HAP-1 (cell line): Measurements from ENCODE around the gene OPRL1.
A peak's percentile ranks its signal among the peaks of the same experiment; 100 is the strongest.
"Not testable (repeated sequence)": the region's sequence is repeated elsewhere in the genome, so short reads cannot be mapped to it uniquely, and the experiment has no call there.

Experiments used
- DNase-seq, 2 experiments: peaks; one replicate each; pipeline ENCODE4 v3.0.0-alpha.2; 2016 to 2020; ENCODE audit warnings: low spot score in 2 of 2
- H3K27me3 ChIP-seq: fragments of 250-450 bp; sonication (Bioruptor Pico); 2 replicates; pipeline ENCODE4 v1.5.1; 2020; ENCODE audit warnings: low read depth, mild to moderate bottlenecking, moderate library complexity
- H3K36me3 ChIP-seq: fragments of 250-450 bp; sonication (Bioruptor Pico); replicated peaks from 2 replicates; pipeline ENCODE4 v1.5.1; 2020; ENCODE audit warnings: mild to moderate bottlenecking
- H3K4me1 ChIP-seq: fragments of 250-450 bp; sonication (Bioruptor Pico); 2 replicates; pipeline ENCODE4 v1.5.1; 2020; ENCODE audit warnings: mild to moderate bottlenecking
- H3K4me3 ChIP-seq: fragments of 250-450 bp; sonication (Bioruptor Pico); 2 replicates; pipeline ENCODE4 v1.5.1; 2020; ENCODE audit warnings: mild to moderate bottlenecking, moderate library complexity
- H3K9me3 ChIP-seq: fragments of 250-450 bp; sonication (Bioruptor Pico); 2 replicates; pipeline ENCODE4 v1.5.1; 2020; ENCODE audit warnings: mild to moderate bottlenecking, moderate library complexity
- in situ Hi-C: fragments of 300-500 bp; cut with MboI; formaldehyde crosslinking; loops from 3 replicates; pipeline ENCODE4 v1.14.3; 2020; ENCODE audit warnings: low sequenced_read_pairs, inconsistent platforms, mixed read lengths

OPRL1 gene

DNA sequence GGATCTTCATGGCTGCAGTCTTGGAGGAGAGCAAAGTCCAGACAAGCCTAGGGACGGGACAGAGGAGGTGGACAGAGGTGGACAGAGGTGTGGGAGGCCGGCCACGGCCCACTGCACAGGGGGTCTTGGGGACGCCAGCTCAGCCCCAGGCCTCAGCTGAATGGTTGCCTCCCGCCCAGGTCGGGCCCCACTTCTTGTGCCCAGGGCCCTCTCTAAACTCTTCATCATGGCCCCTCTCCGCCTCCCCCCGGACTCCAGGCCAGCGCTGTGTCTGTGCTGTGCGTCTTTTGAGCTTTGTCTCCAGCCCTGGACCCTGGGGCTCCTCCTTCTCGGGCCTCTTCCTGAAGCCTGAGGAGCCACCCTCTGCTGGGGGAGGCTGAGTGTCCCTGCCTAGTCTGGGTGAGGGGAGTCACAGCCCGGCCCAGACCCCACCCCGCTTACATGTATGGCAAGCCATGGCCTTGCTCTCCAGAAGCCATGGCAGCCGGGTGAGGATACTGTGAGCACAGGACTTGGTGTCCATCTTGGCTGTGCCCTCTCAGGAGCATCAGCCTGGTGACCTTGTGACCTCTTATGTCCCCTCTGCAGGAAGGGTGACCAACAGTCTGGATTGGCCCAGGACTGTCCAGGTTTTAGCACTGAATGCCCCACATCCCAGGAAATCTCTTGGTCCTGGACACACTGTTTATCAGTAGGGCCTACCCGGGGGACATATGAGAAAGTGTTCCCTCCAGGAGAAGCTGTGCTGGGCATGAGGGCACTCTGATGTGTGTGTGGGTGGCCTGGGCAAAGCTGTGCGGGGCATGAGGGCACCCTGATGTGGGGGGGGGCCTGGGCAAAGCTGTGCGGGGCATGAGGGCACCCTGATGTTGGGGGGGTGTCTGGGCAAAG lies 36.9 kb downstream of the OPRL1 start:
- Histone ChIP-seq H3K36me3 (no peaks in the 10 kb centered on the region), H3K4me3 (no peak overlapping the region), H3K9me3 (no peaks in the 10 kb centered on the region), H3K27me3 (no peaks in the 10 kb centered on the region), H3K4me1 (no peaks in the 10 kb centered on the region)
- in situ Hi-C loops: no loop called here
- DNase-seq: no peak

DNA sequence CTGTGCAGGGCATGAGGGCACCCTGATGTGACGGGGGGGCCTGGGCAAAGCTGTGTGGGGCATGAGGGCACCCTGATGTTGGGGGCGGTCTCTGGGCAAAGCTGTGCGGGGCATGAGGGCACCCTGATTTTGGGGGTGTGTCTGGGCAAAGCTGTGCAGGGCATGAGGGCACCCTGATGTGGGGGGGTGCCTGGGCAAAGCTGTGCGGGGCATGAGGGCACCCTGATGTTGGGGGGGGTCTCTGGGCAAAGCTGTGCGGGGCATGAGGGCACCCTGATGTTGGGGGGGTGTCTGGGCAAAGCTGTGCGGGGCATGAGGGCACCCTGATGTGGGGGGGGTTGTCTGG lies 37.5 kb downstream of the OPRL1 start:
- H3K36me3 ChIP-seq, H3K4me3 ChIP-seq, H3K4me1 ChIP-seq, in situ Hi-C loops, H3K27me3 ChIP-seq, H3K9me3 ChIP-seq, DNase-seq: not testable (repeated sequence)

DNA sequence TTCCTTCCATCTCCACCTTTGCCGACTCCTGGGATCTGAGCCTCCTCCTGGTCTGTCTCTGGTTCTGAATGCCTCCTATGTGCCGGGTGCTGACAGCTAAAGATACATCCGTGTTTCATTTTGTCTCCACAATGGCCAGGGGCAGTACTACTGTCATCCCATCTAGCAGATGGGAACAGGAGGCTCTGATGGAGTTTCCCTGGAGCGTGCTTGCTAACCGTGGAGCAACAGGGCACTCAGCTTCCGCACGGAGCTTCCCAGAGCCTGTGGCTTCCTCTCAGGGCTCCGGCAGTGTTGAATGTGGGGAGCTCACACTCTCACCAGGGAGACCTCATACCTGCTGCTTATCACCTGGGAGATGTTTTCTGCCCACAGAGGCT lies 39.4 kb downstream of the OPRL1 start:
- Histone ChIP-seq H3K4me3 (no peak overlapping the region), H3K9me3 (no peaks in the 10 kb centered on the region), H3K27me3 (no peaks in the 10 kb centered on the region), H3K36me3 (no peaks in the 10 kb centered on the region), H3K4me1 (no peaks in the 10 kb centered on the region)
- peak in 1 of 2 experiments; percentile 8 for DNase-seq
- in situ Hi-C loops: no loop called here

DNA sequence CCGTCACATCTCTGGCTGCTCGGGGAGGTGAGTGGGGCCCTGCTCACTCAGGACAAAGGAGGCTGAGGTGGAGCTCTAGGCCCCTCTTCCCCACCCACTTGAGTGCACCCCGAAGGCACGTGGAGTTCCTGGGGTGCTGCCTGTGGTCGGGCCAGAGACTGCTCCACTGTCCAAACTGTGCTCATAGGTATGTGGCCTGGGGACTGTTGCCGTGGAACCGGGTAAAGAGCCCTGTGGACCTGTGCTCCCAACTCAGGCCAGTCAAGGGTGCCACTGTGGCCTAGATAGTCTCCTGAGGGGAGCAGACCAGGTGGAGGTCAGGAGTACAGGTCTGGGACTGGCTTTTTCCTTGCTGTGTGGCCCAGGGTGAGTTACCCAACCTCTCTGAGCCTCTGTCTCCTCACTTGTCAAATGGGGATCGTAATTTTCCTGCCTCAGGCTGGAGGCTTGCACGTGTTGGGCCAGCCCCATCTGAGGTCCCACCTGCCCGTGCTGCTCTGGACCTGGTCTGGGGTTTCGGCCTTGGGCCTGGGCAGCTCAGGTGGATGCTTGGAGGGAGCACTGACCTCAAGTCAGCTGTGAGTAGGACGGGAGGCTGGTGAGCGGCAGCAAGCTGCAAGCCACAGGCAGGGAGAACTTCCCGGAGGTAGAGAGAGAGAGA lies 39.9 kb downstream of the OPRL1 start:
- in situ Hi-C loops: no loop called here
- DNase-seq: peak in 1 of 2 experiments; percentile 6
- no peak overlapping the region for H3K4me3 ChIP-seq
- no peaks in the 10 kb centered on the region for H3K27me3 ChIP-seq
- H3K9me3 ChIP-seq: no peaks in the 10 kb centered on the region
- no peaks in the 10 kb centered on the region for H3K4me1 ChIP-seq
- no peaks in the 10 kb centered on the region for H3K36me3 ChIP-seq

DNA sequence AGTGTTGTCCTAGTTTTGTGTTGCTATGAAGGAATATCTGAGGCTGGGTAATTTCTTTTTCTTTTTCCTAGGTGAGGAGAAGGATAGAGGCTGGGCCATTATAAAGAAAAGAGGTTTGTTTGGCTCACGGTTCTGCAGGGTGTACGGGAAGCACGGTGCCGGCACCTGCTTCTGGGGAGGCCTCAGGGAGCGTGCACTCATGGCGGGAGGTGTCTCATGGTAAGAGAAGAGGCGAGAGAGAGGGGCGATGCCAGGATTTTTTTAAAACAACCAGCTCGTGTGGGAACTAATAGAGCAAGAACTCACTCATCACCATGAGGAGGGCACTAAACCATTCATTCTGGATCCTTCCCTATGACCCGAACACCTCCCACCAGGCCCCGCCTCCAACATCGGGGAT lies 41.7 kb downstream of the OPRL1 start:
- Histone ChIP-seq H3K36me3 (no peaks in the 10 kb centered on the region), H3K4me3 (no peak overlapping the region), H3K4me1 (no peaks in the 10 kb centered on the region), H3K27me3 (no peaks in the 10 kb centered on the region), H3K9me3 (no peaks in the 10 kb centered on the region)
- DNase-seq: no peak
- in situ Hi-C loops: no loop called here

DNA sequence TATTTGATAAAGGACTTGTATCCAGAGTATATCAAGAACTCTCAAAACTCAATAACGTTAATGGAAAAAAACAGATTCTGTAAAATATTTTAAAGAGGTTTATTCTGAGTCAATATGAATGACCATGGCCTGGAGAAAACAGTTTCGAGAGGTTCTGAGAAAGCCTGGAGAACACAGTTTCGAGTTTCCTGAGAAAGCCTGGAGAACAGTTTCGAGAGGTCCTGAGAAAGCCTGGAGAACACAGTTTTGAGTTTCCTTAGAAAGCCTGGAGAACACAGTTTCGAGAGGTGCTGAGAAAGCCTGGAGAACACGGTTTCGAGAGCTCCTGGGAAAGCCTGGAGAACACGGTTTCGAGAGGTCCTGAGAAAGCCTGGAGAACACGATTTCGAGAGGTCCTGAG lies 43.0 kb downstream of the OPRL1 start:
- DNase-seq: not testable (repeated sequence)

DNA sequence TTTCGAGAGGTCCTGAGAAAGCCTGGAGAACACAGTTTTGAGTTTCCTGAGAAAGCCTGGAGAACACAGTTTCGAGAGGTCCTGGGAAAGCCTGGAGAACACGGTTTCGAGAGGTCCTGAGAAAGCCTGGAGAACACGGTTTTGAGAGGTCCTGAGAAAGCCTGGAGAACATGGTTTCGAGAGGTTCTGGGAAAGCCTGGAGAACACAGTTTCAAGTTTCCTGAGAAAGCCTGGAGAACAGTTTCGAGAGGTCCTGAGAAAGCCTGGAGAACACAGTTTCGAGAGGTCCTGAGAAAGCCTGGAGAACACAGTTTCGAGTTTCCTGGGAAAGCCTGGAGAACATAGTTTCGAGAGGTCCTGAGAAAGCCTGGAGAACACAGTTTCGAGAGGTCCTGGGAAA lies 43.6 kb downstream of the OPRL1 start:
- H3K4me1 ChIP-seq, H3K27me3 ChIP-seq, H3K9me3 ChIP-seq: not testable (repeated sequence)

More for the DNA sequence above, 43.0 kb downstream of the OPRL1 start:
- in situ Hi-C loops, H3K9me3 ChIP-seq, H3K4me3 ChIP-seq, H3K4me1 ChIP-seq, H3K27me3 ChIP-seq, H3K36me3 ChIP-seq: not testable (repeated sequence)

DNA sequence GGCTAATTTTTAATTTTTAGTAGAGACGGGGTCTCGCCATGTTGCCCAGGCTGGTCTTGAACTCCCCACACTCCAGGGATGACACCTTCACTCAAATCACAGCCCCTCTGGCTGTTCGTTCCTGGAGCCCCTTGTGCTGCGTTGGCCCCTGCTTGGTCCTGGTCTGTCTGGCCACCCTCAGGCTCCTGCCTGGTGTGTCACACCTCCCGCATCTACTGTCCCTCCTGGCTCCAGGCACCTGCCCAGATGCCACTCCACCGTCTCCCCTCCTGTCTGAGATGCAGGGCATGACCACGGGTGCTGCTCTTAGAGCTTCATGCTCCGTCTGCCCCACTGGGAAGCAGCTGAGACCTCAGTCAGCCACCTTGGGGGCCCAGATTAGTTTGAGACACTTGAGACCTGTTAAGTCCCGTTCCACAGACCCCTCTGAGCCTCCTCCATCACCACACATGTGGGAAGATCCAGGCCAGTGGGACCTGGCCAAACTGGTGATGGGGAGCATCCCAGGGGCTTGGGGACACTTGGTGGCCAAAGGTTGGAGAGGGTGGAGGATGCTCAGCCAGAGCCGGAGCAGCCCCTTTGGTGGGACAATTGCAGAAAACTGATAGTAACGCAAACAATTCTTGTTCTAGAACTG lies 49.4 kb downstream of the OPRL1 start:
- Histone ChIP-seq H3K4me3 (no peak overlapping the region), H3K4me1 (no peaks in the 10 kb centered on the region), H3K36me3 (no peaks in the 10 kb centered on the region), H3K27me3 (no peaks in the 10 kb centered on the region), H3K9me3 (peaks cover 3% of the 10 kb centered on the region; the same call in 1 of the 2 replicates)
- in situ Hi-C loops: no loop called here
- DNase-seq: peak in 1 of 2 experiments; percentile 4

More for the DNA sequence above, 43.6 kb downstream of the OPRL1 start:
- H3K4me3 ChIP-seq, DNase-seq, H3K36me3 ChIP-seq, in situ Hi-C loops: not testable (repeated sequence)

DNA sequence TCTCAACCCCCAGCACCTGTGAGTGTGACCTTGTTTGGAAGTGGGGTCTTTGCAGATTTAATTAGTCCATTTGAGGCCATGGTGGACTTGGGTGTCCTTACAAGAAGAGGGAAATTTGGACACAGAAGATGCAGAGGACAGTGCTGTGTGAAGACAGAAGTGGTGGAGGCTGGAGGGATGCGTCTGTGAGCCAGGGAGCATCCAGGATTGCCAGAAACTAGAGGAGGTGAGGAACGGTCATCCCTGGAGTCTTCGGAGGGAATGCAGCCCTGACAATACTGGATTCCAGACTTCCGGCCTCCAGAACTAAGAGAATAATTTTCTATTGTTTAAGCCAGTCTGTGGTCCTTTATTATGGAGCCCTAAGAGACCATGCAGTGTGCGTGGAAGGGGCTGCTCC lies 50.4 kb downstream of the OPRL1 start:
- Histone ChIP-seq H3K27me3 (no peaks in the 10 kb centered on the region), H3K4me1 (no peaks in the 10 kb centered on the region), H3K36me3 (no peaks in the 10 kb centered on the region), H3K9me3 (peaks cover 3% of the 10 kb centered on the region; the same call in 1 of the 2 replicates), H3K4me3 (no peak overlapping the region)
- DNase-seq: no peak
- in situ Hi-C loops: no loop called here

DNA sequence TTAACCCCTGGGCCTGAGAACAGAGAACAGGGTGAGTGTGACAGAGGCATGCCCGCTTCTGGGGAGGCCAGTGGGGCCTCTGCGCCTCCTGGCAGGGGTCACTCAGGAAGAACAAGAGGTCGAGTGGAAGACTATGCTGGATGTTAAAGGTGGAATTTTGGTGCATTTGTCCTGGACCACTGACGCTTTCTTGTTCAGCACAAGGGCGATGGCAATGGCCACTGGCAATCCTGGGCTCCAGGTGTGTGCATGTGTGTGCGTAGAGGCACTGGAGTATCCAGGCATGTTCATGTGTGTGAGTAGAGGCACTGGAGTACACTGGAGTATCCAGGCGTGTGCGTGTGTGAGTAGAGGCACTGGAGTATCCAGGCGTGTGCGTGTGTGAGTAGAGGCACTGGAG lies 51.0 kb downstream of the OPRL1 start:
- Histone ChIP-seq H3K9me3 (peaks cover 3% of the 10 kb centered on the region; the same call in 1 of the 2 replicates), H3K27me3 (no peaks in the 10 kb centered on the region), H3K4me3 (no peak overlapping the region), H3K36me3 (no peaks in the 10 kb centered on the region), H3K4me1 (no peaks in the 10 kb centered on the region)
- DNase-seq: peak in 1 of 2 experiments; percentile 3
- in situ Hi-C loops: no loop called here

DNA sequence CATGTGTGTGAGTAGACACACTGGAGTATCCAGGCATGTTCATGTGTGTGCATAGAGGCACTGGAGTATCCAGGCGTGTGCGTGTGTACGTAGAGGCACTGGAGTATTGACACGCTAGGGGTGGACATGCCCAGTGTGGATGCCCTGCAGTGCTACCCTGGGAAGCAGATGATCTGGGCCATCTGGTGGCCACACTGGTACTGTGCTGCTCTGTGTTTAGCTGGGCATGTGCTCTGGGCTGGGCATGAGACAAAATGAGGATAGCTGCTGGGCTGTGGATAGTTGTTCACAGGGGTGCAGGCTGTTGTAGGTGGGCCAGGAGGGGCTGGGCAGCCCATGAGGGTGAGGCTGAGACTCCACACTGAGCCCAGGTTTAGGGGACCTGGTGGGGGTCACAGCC lies 51.5 kb downstream of the OPRL1 start:
- Histone ChIP-seq H3K27me3 (no peaks in the 10 kb centered on the region), H3K4me3 (no peak overlapping the region), H3K36me3 (no peaks in the 10 kb centered on the region), H3K4me1 (no peaks in the 10 kb centered on the region), H3K9me3 (peaks cover 3% of the 10 kb centered on the region; the same call in 1 of the 2 replicates)
- DNase-seq: peak in 1 of 2 experiments; percentile 7
- in situ Hi-C loops: no loop called here

DNA sequence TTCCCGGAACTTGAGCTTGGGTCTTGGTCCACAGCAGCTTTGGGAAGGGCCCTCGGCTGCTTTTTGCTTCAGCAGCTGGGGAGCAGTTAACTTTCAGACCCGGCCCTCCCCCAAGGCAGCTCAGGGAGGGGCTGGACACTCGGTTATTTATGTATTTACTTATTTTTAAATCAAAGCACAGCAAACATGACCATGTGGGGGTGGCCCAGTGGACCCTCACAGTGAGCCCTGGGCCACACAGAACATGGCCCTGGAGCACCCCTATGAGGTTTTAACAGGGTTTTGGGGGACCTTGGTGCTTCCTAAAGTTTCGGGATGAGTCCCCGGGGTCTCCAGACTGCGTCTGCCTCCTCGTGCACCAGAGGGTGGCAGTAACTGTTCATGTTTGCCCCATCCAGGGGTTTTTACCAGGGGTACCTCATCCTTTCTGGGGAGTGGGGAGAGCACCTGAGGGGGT lies 54.1 kb downstream of the OPRL1 start:
- in situ Hi-C loops: no loop called here
- DNase-seq: peak in 1 of 2 experiments; percentile 7

DNA sequence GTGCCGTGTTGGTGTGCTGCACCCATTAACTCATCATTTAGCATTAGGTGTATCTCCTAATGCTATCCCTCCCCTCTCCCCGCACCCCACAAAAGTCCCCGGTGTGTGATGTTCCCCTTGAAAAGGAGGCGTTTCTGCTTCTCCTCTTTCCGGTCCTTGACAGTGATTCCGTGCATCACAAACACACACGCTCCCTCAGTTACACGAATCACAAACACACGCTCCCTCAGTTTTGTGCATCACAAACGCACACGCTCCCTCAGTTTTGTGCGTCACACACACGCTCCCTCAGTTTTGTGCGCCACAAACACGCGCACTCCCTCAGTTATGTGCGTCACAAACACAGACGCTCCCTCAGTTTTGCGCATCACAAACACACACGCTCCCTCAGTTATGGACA lies 54.9 kb downstream of the OPRL1 start:
- DNase-seq, H3K4me3 ChIP-seq, H3K4me1 ChIP-seq, H3K36me3 ChIP-seq, H3K27me3 ChIP-seq, in situ Hi-C loops, H3K9me3 ChIP-seq: not testable (repeated sequence)

More for the DNA sequence above, 54.1 kb downstream of the OPRL1 start:
- Histone ChIP-seq H3K27me3 (no peaks in the 10 kb centered on the region), H3K4me3 (no peak overlapping the region), H3K4me1 (no peaks in the 10 kb centered on the region), H3K36me3 (no peaks in the 10 kb centered on the region), H3K9me3 (no peaks in the 10 kb centered on the region)
